GM12872 (cell line): Measurements from ENCODE around the gene ANAPC2.

Experiments used
- TF ChIP-seq, protein P1 (sequence below): IDR thresholded peaks from 3 replicates; pipeline ENCODE4 v1.5.1; 2011; ENCODE audit warnings: low read depth, mild to moderate bottlenecking, low read length, moderate library complexity; ENCODE audit not compliant: insufficient read depth

ANAPC2 gene

DNA sequence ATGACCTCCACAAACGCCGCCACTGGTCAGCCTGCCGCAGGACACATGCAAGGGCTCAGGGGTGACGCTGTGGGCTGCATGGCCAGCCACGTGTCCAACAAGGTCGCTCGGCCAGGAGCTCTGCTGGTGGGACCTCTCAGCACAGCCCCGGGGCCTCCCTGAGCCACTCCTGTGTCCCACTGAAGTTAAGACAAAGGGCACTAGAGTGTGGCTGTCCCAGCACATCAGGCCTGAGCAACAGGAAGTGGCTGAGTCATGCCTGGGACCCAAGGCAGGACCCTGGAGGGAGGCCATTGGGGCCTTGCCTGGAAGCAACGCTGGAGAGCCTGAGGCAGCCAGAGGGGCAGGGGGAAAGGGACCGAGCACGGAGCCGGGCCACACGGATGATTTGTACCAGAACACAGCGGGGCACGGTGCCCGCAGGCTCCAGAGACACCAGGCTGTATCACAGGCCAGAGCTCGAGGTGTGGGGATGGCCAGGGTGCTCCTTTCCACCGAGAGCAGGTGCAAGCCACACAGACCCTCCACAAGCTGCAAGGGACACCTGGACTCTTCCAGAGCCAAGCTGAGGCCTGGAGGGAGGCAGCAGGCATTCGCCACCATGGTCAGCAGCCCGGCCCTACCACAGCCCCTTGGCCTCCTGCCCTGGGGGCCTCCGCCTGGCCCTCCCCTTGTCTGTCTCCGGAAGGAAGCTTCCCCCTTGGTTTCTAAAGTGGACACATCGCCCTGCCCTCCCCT, 10.0 kb downstream of the ANAPC2 start:
- TF ChIP-seq, protein P1, sequence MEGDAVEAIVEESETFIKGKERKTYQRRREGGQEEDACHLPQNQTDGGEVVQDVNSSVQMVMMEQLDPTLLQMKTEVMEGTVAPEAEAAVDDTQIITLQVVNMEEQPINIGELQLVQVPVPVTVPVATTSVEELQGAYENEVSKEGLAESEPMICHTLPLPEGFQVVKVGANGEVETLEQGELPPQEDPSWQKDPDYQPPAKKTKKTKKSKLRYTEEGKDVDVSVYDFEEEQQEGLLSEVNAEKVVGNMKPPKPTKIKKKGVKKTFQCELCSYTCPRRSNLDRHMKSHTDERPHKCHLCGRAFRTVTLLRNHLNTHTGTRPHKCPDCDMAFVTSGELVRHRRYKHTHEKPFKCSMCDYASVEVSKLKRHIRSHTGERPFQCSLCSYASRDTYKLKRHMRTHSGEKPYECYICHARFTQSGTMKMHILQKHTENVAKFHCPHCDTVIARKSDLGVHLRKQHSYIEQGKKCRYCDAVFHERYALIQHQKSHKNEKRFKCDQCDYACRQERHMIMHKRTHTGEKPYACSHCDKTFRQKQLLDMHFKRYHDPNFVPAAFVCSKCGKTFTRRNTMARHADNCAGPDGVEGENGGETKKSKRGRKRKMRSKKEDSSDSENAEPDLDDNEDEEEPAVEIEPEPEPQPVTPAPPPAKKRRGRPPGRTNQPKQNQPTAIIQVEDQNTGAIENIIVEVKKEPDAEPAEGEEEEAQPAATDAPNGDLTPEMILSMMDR = no peak

DNA sequence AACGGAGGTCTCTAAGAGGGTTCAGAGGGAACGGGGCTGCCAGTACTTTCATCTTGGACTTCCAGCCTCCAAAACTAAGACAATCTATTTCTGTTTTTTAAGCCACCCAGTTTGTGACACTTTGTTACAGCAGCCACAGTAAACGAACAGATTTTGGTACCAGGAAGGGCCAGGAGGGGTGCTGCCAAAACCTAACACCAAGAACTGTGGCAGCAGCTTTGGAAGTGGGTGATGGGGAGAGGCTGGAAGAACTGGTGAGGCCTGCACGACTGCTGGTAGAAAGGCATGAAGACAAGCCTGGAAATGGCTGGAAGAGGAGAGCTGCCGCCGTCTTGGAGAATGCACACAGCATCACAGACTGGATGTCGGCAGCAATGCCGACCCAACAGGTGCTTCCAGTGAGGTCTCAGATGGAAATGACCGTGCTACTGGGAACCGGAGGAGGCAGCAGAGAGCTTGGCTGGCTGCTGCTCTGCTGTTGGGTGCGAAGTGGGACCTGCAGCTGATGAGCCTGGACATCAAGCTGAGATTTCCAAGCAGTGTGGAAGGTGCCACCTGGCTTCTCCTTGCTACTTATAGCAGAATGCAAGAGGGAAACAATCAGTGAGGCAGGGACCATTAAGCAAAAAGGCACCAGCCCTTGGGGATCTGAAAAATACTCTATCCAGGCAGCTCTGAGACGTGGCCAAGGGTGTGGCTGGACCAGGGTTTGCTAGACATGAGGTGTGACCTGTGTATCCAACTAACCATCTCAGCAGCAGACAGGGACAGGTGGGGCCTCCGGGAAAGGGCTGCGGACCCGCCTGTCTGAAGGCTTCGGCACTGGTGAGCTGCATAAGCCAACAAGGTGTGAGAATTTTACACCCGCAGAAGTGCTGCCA, 11.8 kb downstream of the ANAPC2 start:
- TF ChIP-seq, protein P1 = peak; percentile 78

DNA sequence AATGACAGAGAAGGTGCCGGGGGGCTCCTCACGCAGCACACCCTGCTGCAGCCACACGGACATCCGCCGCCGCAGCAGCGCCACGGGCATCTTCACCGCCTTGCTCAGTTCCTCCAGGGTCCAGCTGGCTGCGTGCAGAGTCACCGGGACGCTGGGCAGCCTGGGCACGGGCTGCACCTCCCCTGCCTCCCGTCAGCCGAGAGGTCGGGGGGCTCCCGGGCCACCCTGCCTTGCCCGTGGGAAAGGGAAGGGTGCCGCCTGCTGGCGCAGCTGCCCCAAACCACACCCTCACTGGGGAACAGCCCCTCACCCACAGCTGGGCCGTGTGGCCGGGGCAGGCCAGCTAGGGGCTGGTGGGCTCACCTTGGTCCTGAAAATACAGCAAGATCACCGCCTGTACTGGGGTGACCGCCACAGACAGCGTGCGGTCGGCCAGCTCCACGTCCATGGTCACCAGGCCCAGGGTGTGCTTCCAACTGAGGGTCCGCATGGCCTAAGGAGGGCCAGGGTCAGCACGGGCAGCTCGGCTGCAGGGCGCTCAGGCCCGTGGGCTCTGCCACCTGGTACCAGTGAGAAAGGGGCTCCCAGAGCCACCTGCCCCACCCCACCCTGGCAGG, 12.9 kb downstream of the ANAPC2 start:
- TF ChIP-seq, protein P1 = peak; percentile 41

DNA sequence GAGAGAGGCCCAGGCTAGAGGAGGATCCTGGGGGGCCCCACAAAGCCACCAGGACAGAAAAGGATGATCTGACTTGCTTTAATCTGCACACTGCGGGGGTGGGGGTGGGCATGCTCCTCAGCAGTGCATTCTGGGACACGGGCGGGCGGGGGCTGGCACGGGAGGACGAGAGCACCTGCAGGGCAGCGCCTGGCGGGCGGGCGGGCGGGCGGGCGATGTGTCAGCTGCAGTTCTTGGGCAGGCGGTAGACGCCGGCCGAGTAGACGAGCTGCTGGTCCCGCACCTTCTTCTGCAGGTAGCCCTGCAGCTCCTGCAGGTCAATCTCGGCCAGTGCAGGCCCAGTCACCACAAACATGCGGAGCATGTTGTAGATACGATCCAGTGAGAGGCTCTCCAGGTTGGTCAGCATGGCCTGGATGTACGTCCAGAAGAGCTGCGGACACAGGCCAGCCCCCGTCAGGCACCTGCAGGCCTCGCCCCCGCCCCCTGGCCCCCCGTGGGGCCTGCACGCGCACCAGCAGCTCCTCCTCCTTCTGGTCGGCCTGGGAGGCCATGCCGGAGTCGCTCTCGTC, 13.6 kb downstream of the ANAPC2 start:
- TF ChIP-seq, protein P1 = no peak

DNA sequence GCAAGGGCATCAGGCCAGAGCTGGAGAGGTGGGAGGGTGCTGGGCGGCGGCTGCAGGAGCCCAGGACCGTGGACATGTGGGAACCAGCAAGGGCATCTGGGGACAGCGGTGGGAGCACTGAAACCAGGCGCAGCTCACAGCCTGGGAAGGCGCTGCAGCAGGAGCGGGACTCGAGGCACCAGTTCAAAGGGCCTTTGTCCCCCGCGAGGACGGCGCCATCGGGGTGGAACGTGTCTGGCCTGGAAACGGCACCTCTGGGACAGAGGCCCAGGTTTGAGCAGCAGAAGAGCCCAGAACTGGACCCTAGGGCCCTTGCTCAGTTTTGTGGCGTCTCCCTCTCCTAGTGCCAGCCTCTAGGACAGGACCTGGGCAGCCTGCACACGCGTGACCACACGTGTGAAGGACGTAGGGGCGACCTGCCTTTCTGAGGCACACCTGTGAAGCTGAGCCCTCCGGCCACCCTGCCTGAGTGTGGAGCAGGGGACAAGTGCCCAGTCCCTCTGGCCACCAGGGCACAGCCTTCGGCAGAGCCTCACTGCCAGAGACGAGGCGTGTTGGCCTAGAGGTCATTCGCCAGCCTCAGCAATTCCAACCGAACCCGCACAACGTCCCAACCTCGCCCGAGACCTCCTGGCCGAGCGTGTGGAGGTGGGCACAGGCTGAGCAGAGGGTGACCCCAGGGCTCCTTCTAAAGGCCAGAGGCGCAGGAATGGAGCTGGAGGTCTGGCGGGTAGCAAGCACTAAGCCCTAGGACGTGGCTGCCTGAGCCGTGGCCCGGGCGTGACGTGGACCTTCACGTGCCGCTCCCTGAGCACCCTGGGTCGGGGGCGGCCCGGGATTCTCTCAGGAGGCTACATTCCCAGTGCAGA, 14.3 kb downstream of the ANAPC2 start:
- TF ChIP-seq, protein P1 = no peak

DNA sequence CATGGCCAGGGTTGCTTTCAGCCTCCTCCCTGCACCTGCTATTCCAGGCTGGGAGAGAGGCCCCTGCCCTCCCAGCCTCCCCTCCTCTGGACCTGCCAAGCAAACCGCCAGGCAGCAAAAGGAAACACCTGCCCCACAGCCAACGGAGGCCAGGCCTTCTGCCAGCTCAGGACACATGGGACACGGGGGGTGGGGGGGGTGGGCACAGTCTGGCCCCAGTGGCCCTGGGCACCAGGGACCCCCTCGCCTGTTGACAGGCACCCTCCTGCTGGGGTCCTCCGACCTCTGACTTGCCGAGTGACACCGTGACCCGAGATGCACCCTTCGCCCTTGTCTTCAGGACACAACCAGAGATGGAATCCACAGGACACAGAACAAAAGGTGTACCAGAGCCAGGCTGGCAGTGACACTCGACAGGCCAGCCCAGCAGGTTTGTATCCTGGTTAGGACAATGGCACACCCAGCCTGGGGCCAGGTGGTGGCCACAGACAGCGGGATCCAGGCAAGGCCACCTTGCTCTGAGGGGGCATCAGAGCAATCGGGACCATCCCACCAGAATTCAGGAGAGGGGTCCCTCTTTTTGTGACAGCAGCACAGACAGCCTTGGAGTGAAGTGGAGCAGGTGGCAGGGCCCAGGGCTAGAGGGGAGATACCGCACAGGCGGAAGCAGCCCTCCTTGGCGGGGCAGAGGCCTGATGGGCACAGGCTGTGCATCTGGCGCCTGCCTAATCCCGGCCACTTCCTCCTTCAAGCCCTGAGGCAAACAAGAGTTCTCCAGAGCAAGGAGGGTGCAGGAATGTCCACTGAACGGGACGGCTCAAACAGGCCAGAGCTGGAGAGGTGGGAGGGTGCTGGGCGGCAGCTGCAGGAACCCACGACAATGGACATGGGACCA, 15.2 kb downstream of the ANAPC2 start:
- TF ChIP-seq, protein P1 = no peak
